CD4-positive, alpha-beta T cell treated with Interleukin-2 at 100 ng/mL for 4 hours (primary cell): ENCODE data around the gene PDGFRB.
"Not testable (repeated sequence)": the region's sequence is repeated elsewhere in the genome, so short reads cannot be mapped to it uniquely, and the experiment has no call there.

Experiments
- DNase-seq: peaks from one replicate; pipeline ENCODE4 v3.0.0-alpha.2; 2020; ENCODE audit warnings: low spot score

PDGFRB gene

GRCh38 chr5:150114102-150114641, 41.5 kb downstream of the PDGFRB start:
- DNase-seq, result no peak

- DNase-seq, result no peak
These were observed 42.4 kb downstream of the PDGFRB start for GRCh38 chr5:150113047-150113744.

DNA sequence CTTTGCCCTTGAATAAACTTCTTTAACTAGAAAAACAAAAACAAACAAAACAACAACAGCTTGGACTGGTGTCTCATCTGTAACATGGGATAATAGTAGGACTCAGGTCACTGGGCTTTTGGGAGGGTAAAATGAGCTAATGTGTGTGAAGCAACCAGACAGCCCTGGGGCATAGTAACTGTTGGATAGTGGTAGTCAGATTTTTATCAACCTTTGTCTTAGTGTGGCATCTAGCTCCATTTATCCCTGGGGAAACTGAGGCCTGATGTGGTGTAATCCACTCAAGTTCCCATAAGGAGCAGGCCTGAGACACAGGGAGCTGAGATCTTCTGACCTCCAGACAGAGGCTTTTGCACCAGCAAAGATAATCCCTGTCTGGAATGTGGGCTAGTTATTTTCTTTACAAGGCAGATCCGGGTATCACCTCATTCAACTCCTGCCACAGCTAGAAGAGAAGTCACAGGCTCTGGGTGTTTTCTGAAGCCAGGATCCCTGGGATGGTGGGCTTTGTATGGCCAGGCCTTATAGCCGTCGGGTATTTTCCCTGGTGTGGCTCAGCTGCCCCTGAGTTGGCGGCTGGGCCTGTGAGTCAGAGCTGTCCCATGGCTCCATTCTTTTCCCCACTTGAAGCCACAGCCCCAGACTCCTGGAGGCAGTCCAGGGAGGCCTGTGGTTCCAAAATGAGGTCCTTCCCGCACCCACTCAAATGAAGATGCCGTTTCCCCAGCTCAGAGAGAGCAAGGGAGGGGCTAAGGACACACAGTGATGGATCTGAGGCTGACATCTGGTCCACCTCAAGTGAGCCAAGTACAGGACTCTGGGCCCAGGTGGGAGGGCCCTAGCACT, 43.2 kb downstream of the PDGFRB start:
- DNase-seq, result no peak

DNA sequence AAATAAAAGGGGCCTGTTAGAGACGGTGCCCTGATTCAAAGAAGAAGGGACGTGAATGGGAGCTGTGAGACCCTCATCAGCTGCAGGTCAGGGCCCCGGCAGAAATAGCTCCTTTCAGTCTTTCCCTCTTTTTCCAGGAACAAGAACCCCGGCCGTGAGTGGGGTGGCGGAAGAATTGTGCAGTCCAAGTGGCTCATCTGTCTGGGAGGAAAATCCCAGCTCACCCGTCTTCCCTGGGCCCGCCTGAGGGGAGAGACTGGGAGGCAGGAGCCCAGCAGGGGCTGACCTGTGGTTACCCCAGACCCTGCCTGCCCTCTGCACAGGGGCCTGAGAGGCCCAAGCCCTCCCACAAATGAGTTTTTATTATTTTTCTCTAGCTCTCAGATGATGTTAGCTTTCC, 44.5 kb downstream of the PDGFRB start:
- no peak for DNase-seq

GRCh38 chr5:150109921-150110320, 45.7 kb downstream of the PDGFRB start:
- no peak for DNase-seq

DNA sequence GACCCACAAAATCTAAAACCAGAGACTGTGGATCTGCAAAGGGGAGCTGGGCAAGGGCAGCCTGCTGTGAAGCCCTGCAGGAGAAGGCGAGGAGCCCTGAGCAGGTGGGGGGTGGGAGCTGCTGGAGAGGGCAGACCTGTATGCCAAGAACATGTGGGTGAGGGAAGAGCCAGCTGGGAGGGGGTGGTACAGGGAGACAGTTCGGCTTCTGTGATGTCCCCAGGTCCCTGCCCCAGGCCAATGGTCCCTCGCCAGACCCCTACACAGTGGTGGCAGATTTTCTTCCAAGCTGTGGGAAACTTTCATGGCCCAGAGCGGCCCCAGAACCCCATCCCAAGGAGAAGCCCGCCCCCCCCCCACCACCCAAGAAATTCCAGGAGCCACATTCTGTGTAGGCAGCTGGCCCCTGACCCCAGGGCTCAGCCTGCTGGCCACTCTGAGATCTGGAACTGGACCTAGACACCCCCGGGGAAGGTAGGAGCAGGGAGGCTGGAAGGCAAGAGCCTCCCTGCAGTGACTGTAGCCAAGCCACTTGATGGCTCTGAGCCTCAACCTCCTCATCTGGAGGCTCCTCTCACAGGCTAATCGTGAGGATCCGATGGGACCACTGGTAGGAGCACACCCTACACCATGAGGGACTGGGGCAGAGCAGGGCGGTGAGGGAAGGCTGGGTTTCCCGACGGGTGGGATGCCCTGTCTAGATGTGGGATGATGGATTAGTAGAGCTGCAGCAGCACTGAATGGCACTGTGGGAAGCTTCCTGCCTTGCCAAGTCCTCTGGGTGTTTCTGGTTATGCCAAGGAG, 46.7 kb downstream of the PDGFRB start:
- DNase-seq, result no peak

- no peak for DNase-seq
These were observed 47.7 kb downstream of the PDGFRB start for GRCh38 chr5:150107909-150108447.

DNA sequence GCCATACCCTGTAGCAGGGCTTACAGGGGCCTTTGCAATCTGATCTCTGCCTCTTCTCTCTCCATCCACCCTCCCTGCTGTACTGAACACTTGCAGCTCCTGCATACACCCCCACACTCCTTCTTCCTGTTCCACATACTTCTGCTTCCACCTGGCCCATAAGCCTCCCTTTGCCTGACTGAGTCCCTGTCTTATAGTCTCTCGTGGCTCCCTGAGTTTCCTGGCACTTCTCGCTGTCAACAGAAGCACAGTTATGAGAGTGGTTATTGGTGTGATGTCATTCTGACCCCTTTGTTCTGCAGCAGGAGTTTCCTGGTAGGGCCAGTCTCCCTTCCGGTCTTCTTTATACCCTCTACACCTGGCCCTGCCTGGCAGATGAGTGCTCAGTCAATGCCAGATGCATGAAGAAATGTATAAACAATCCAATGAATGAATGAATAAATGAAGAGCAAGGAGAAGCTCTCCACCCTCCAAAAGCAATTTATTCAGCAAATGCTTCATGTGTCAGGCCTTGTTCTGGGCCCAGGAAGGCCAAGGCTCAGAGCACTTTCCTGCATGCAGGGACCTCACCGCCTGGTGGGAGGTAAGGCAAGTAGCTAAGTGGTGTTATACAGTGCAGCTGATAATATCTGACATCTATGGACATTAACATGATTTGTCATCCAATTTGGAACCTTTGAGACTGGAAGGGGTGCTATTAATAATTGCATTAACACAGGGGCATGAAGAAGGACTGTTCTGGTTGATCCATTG, 48.8 kb downstream of the PDGFRB start:
- DNase-seq, result no peak

- DNase-seq, result no peak
These were observed 49.6 kb downstream of the PDGFRB start for GRCh38 chr5:150105928-150106615.

GRCh38 chr5:150104550-150104870, 51.1 kb downstream of the PDGFRB start:
- DNase-seq, result no peak

GRCh38 chr5:150103678-150104549, 51.7 kb downstream of the PDGFRB start:
- no peak for DNase-seq

DNA sequence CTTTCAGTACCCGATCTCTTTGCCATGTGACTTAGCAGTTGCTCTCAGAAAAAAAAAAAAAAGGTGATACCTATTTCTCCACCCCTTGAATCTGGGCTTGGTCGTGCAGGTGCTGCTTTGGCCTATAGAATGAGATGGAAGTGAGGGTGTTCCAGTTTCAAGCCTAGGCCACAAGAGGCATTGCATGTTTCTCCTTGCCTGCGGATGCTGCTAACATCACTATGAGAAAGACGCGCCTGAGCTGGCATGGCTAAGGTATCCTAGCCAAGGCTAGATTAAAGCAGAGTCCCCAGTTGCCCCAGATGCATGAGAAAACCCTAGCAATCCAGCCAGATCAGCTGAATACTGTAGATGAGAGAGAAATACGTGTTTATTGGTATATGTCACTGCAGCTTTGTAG, 54.6 kb downstream of the PDGFRB start:
- DNase-seq, result no peak

DNA sequence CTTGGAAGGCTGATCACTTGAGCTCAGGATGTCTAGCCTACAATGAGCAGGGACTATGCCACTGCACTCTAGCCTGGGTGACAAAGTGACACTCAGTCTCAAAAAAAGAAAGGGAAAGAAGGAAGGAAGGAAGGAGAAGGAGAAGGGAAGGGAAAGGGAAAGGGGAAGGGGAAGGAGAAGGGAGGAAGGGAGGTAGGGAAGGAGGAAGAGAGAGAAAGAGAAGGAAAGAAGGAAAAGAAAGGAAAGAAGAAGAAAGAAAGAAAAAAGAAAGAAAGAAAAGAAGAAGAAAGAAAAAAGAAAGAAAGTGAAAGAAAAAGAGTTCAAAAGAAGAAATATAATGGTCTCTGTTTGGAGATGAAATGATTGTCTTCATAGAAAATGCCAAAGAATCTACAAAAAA, 58.5 kb downstream of the PDGFRB start:
- no peak for DNase-seq

GRCh38 chr5:150092159-150092787, 63.4 kb downstream of the PDGFRB start:
- DNase-seq, result no peak

GRCh38 chr5:150085950-150086715, 69.5 kb downstream of the PDGFRB start, which contains the start of gene CSF1R:
Gene CSF1R, minus strand, starts transcription at chr5:150086554. Its CDS starts 127 bp downstream, at chr5:150086427.
- no peak for DNase-seq

DNA sequence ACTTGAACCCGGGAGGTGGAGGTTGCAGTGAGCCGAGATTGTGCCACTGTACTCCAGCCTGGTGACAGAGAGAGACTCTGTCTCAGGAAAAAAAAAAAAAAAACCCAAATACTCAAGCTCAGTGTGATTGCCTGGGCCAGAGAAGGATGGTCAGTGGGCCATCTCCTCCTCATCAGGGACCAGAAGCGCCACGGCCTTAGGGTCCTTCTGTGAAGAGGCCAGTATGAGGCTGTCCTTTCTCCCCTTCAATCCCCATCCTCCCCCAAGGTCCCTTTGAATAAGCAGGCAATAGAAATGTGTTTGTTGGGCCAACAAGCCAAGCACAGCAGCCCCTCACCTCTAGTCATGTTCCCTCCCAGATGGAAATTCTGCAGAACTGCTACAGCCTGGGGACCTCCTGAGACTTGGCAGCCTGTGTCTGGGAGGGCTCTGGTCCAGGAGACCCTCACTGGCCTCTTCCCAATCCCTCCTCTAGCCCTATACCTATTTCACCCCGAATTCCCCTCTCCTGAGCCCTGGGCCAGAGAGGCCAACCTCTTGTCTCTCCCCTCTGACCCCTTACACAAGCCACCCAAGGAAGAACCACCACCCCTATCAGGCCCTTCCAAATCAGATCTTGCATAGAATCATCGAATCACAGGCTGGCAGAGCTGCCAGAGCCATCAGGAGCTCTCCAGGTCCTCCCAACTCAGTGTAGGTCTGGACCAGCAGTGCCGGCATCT, 70.3 kb downstream of the PDGFRB start:
- no peak for DNase-seq

GRCh38 chr5:150084754-150085153, 70.9 kb downstream of the PDGFRB start:
- DNase-seq, result not testable (repeated sequence)

DNA sequence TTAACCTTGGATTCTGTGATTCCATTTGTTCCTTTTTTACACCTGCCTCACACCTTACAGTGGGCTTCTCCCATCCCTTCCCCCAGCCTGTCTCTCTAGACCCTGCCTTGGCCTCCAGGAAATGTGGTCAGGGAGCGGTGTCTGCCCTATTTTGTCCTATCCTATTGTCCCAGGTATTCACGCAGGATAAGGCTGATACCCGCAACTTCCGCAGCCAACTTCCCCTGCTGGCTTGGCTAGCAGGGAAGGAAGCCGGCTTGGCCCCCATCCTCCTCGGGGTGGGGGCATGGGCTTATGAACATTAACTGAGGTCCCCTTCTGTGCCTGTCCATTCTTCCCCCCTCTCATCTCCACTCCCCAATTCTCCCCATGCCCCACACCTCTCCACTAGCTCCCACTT, 72.8 kb downstream of the PDGFRB start:
- DNase-seq, result no peak
